ENCODE measurements around the gene CALD1.
A peak's percentile ranks its signal among the peaks of the same experiment; 100 is the strongest.

CALD1 gene

GRCh38 chr7:134947831-134948230 is 168.4 kb downstream of the CALD1 start:
- no peak for TF ChIP-seq CTCF (IDR thresholded peaks at IDR 0.05; ENCODE audit: low read depth, low read length)
- no peak for DNase-seq
- H3K4me1 ChIP-seq, result no peaks in the 10 kb centered on the region
- H3K36me3 ChIP-seq, result peaks cover 34% of the 10 kb centered on the region
- no peak overlapping the region for H3K4me3 ChIP-seq (ENCODE audit: low read depth, low read length)
- no peaks in the 10 kb centered on the region for H3K27me3 ChIP-seq
- H3K9me3 ChIP-seq, result no peaks in the 10 kb centered on the region

DNA sequence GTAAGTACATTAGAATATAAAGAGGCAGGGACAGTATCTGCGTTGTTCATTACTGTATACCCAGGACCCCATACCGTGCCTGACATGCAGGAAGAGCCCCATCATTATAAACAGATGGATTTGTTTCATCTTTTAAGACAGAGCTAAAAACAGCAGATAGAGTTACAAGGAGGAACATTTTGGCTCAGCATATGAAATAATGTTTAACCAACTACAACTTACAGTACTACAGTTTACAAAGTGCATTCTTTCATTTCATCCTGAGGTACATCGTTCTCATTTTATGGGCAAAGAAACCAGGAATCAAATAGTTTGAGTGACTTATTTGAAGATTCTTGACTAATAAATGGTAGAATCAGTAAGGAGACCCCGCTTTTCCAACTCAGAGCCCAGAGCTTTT is 168.8 kb downstream of the CALD1 start:
- H3K36me3 ChIP-seq, result peaks cover 34% of the 10 kb centered on the region

DNA sequence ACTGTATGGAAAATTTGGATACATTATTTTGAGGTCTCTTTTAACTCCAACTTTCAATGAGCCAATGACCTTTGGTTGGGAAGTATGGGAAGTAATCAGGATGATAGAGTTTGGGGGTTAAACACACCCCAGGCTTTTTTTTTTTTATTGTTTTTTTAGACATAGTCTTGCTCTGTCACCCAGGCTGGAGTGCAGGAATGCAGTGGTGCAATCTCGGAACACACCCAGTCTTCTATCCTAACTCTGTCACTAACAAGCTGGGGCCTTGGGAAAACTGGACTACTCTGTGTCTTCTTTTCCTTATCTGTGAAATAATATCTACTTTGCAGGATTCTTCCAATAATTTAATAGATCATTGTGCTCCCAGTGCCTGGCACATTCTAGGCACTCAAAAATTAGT is 169.3 kb downstream of the CALD1 start:
- Histone ChIP-seq H3K36me3 (peaks cover 34% of the 10 kb centered on the region), H3K4me1 (no peaks in the 10 kb centered on the region), H3K9me3 (no peaks in the 10 kb centered on the region), H3K4me3 (ENCODE audit: low read depth, low read length) (no peak overlapping the region), H3K27me3 (no peaks in the 10 kb centered on the region)
- no peak for TF ChIP-seq CTCF (IDR thresholded peaks at IDR 0.05; ENCODE audit: low read depth, low read length)
- DNase-seq, result no peak

More for the DNA sequence above, 168.8 kb downstream of the CALD1 start:
- Histone ChIP-seq H3K4me3 (ENCODE audit: low read depth, low read length) (no peak overlapping the region), H3K9me3 (no peaks in the 10 kb centered on the region), H3K27me3 (no peaks in the 10 kb centered on the region), H3K4me1 (no peaks in the 10 kb centered on the region)
- no peak for TF ChIP-seq CTCF (IDR thresholded peaks at IDR 0.05; ENCODE audit: low read depth, low read length)
- DNase-seq, result no peak

DNA sequence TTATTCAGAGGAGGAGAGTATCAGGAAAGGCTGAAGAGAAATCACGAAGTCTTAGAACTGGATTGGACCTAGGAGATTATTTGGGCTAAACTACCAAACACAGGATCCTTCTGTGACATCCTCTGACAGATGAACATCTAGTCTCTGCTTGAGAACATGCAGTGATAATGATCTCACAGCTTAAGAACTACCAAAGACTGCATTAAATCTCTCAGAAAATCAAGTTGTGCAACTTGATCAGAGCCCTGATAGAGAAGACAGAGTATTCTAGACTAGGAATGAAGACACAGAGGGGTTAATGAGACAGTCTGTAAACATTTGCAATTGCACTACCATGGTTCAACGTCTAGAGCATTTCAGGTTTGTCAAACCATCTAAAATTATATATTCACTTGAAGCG is 169.7 kb downstream of the CALD1 start:
- Histone ChIP-seq H3K4me1 (no peaks in the 10 kb centered on the region), H3K9me3 (no peaks in the 10 kb centered on the region), H3K27me3 (no peaks in the 10 kb centered on the region), H3K4me3 (ENCODE audit: low read depth, low read length) (no peak overlapping the region), H3K36me3 (peaks cover 34% of the 10 kb centered on the region)
- DNase-seq, result no peak
- TF ChIP-seq CTCF (IDR thresholded peaks at IDR 0.05; ENCODE audit: low read depth, low read length), result no peak

DNA sequence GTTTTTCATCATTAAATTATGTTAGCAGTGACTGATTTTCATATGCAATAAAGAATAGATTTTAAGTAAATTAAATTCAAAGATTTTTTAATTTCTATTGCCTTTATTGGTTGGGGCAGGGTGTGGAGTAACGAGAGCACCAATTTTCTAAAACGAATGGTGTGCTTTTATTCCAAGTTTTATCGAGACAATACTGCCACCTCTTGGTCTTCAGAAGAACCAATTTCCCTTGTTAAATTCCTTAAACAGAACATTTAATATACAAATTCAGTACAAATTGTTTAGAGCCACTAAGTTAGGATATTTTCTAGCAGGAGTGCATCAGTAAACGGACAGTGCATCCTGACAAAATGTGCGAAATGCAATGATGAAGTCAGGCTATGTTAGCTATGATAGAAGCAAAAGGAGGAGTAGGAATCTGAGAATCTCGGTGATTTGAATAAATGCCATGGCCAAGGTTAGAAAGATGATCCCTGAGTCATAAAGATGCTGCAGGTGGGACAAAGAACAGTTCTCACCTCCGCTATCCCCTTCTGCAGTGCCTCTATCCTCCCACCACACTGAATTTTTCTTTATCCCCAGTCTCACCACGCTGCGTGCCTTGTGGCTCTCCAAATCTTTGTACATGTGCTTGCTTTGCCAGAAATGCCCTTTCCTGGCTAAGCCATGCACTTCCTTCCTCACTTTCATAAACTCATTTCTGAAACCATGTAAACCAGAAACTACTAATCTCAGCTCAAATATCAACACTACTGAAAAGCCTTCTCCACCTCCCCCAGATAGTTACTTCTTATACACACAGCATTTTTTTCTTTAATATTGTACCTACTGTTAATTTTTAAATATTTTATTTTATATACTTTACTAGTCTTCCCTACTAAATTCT is 175.0 kb downstream of the CALD1 start:
- Histone ChIP-seq H3K36me3 (peaks cover 46% of the 10 kb centered on the region), H3K27me3 (no peaks in the 10 kb centered on the region), H3K4me3 (ENCODE audit: low read depth, low read length) (no peak overlapping the region), H3K9me3 (no peaks in the 10 kb centered on the region), H3K4me1 (no peaks in the 10 kb centered on the region)
- peak; percentile 54 for TF ChIP-seq CTCF (IDR thresholded peaks at IDR 0.05; ENCODE audit: low read depth, low read length)
- no peak for DNase-seq

DNA sequence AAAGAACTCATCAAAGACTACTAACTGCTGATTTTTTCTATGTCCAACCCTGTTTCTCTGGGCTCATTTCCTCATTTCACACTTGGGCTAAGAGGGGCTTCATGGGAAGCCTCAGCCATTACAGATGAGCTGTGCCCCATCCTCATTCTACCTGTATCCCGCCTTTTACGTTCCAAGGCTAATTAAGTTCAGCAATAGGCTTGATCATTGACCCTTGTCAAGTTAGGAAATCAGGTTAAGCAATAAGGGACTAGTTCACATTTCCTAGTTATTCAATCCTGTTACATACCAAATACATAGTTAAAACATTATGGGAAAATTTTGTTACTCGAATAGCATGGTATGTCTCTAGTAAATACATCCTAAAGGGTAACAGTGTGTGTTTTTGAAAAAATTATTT is 177.6 kb downstream of the CALD1 start:
- no peak for DNase-seq
- H3K4me1 ChIP-seq, result no peaks in the 10 kb centered on the region
- no peaks in the 10 kb centered on the region for H3K9me3 ChIP-seq
- no peak overlapping the region for H3K4me3 ChIP-seq (ENCODE audit: low read depth, low read length)
- no peaks in the 10 kb centered on the region for H3K27me3 ChIP-seq
- TF ChIP-seq CTCF (IDR thresholded peaks at IDR 0.05; ENCODE audit: low read depth, low read length), result no peak
- H3K36me3 ChIP-seq, result peaks cover 41% of the 10 kb centered on the region

Measured in BE2C (cell line).